Islet of Langerhans (tissue), 1 donor: ENCODE measurements around the gene POC1A.
"Not testable (repeated sequence)": the region's sequence is repeated elsewhere in the genome, so short reads cannot be mapped to it uniquely, and the experiment has no call there.

ENCODE experiments used
- FAIRE-seq: peaks from one replicate; lab custom pipeline; 2011; peaks lifted over from hg19 to GRCh38; lab: Jason Lieb, UNC

The POC1A gene

DNA sequence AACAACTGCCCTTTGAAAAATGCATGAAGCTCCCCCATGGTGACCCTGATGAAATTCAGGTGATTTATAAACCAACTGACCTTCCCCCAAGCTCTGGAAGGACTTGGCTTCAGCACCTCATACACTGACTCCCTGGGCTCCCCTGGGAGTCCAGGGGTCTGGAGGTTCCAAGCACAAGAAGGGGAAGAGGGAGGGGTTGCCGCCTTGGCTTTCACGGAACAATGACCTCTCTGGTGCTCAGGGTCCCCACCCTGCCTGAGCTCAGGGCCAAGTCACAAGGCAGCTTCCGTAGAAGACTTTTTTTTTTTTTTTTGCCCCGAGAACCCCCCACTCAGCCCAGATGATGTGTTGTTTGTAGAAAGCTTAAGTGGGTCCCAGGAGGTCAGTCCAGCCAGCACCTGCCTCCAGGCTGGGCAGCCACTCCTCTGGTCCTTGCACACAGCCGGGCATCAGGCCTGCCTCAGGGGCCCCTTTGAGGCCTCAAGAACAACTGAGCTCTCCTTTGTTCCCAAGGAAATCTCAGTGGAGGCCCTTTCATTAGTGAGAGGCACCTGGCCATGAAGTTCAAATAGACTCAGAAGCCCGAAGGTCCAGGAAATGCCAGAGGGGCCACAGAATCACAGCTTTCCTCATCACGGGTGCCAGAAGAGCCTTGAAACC is 29.7 kb upstream of the POC1A start:
- no peak for FAIRE-seq

DNA sequence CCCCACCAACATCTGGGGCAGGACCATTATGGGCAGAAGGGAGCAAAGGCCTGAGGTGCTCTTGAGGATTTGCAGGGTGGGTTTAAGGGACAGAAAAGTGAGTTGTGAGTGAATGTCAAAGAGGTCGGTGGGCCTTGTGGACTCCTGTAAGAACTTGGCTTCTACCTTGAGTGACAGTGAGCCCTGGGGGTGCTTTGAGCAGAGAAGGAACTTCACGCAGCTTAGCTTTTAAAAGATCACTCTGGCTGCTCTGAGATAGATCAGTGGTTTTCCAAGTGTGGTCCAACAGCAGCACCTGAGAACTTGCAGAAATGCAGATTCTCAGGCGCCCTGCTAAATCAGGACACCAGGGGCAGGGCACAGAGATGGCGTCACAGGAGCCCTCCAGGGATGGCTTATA is 28.5 kb upstream of the POC1A start:
- FAIRE-seq: no peak

- FAIRE-seq: no peak
Observed at GRCh38 chr3:52182196-52182595, 28.0 kb upstream of the POC1A start.

- FAIRE-seq: no peak
Observed at GRCh38 chr3:52181543-52181942, 27.3 kb upstream of the POC1A start.

DNA sequence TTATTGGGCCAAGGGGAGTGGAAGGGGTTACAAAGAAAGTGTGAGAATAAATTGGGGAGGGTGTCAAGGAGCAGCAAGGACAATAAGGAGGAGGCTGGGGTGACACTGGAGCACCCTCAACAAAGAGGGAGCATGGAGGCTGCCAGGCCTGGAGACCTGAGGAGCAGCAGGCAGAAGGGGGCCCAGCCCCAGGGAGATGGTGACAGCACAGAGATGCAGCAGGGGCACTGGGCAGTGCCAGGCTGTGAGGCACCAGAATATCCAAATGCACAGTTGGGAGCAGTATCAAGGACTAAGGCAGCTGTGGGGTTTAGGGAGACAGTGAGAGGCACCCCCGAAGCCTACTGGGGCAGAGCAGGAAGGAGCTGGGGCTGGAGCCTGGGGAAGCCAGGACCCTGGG is 24.3 kb upstream of the POC1A start:
- FAIRE-seq: no peak

DNA sequence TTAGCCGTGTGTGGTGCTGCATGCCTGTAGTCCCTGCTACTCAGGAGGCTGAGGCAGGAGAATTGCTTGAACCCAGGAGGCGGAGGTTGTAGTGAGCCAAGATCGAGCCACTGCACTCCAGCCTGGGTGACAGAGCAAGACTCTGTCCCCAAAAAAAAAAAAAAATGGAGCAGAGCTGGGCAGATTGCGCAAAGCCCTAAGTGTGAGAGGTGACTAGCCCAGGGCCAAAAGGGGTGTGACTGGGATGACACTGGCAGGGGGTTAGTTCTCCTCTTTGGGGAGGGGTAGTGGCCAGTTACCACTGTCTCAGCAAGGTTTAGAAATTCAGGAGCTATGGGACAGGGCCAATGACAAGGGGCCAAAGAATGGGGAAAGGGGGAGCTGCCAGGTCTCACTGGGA is 23.9 kb upstream of the POC1A start:
- FAIRE-seq: not testable (repeated sequence)

DNA sequence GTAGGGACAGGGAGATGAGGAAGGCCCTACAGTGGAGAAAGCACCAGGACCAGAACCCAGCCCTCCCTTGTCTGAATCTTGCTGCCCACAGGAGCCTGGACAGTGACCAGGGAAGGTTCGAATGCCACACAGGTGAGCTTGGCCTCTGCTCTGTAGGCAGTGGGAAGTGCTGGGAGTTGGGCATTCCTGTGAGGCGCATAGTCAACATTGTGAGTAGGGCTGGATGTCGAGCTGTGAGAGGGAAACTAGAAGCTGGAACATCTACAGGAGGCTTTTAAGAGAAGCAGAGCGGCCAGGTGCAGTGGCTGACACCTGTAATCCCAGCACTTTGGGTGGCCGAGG is 23.4 kb upstream of the POC1A start:
- no peak for FAIRE-seq

DNA sequence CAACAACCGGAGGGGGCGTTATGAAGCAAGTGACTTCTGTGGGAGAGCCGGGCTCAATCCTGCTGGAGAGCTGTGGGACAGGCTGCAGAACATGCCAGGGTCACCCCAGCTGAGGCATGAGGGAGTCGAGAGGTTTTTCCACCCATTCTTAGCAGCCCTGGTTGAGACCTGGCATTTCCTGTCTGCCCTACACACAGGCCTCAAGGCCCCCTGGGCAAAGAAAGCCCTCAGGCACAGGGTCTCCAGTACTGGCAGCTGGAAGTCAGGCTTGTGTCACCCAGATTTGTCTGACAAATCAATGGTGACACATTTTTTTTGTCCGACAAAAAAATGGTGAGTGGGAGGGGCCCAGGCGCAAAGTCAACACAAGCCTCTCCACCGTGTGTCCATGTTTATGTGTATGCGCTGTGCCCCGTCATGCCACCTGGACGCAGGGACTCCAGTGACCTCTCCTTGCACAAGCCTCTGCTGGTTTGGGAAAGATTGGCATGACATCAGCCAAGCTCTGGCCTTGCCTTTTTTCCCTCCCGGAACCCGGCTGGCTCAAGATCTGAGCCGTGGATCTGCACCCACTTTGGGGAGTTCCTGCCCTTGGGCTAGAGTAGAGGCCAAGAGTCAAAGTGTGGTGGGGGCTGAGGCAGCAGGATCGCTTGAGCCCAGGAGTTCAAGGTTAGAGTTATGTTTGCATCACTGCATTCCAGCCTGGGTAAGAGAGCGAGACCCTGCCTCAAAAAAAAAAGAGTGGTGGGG is 22.9 kb upstream of the POC1A start:
- FAIRE-seq: no peak

DNA sequence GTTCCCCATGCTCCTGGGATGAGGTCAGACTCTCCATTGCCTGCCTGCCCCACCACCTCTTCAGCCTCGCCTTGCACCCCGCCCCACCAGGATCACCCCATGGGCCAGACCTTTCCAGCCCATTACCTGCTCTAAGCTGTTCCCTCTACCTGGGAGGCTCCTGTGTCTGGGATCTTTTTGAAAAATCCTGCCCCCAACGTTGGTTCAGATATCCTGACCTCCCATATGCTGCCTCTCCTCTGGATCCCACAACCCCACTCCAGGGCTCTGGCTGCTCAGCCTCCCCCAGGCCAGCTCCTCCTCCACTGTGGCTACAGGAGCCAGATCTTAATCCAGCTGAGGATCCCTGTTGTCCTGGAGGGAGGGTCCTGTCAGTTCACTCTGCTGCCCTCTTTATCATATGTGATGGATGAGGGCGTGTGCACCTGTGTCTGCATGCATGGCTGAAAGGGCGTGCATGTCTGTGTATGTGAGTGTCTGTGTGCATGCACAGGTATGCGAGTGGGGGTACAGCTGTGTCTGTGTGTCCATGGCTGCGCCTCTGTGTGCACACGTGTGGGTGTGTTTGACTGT is 22.0 kb upstream of the POC1A start:
- no peak for FAIRE-seq

- no peak for FAIRE-seq
Observed at GRCh38 chr3:52175416-52176179, 21.4 kb upstream of the POC1A start.

DNA sequence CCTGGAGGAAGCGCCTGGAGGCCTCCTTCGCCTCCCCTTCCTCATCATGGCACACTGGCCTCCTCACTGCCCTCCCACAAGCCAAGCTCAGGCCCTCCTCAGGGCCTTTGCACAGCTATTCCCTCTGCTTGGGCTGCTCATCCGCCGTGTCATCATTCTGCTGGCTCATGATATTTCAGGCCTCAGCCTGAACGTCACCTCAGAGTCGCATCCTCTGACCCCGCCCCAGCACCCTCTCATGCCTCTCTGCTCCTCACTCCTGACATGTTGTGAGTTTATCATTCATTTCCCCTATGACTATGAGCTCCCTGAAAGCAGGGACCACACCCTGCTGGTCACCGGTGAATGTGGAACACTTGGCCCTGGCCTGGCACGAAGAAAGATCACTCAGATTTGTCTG is 20.7 kb upstream of the POC1A start:
- no peak for FAIRE-seq

GRCh38 chr3:52173101-52173500 is 18.9 kb upstream of the POC1A start:
- FAIRE-seq: no peak

DNA sequence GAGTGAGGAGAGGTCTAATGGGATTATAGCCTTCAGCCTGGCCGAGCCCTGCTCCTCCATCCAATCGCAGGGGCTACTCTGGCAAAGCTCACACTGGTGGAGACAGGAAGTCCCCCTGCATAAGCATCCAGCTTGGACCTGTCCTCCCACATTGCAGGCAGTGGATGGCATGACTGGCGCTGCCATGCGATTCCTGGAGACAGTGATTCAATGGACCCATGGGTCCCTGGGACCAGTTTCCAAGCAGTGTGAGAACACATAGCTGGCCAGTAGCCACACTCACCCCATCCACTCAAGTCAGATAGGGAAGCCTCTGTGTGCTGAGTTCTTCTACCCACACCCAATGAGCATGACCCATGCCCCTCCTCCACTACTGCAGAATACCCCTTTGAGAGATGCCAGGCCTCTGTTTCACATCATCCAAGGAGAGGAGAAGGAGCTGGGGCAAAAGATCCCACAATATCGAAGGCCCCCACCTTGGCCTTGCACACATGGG is 18.1 kb upstream of the POC1A start:
- no peak for FAIRE-seq

- no peak for FAIRE-seq
Observed at GRCh38 chr3:52171514-52172261, 17.5 kb upstream of the POC1A start.

GRCh38 chr3:52170217-52170616 is 16.0 kb upstream of the POC1A start:
- FAIRE-seq: not testable (repeated sequence)

- no peak for FAIRE-seq
Observed at GRCh38 chr3:52167240-52167639, 13.0 kb upstream of the POC1A start.

DNA sequence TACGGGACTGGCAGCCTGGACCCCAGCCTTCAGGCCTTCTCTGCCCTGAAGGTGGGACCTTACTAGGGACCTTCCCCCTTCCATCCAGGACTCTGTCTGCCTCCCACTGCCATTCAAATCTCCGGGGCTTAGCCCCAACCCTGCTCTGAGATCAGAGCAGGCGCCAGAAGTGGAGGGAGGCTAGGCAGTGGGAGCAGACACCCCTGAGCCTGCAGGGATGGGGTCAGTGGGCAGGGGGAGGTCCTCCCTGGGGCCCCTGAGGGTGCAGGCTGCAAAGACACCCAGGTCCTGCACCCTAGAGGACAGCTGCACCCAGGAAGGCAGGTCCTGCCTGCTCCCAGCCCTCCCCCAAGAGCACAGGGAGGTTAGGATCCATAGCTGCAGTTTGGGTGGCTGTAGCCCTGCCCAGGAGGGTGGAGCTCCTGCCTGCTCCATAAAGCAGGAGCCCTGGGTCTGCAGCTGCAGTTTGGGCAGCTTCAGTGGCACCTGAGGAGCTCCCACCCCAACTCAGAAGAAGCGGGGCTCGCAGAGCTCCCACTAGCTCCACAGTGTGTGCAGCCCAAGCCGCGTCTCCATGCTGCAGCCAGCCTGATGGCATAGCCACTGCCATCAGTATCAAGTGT is 8.1 kb upstream of the POC1A start:
- FAIRE-seq: no peak

- no peak for FAIRE-seq
Observed at GRCh38 chr3:52159503-52159902, 5.3 kb upstream of the POC1A start.

DNA sequence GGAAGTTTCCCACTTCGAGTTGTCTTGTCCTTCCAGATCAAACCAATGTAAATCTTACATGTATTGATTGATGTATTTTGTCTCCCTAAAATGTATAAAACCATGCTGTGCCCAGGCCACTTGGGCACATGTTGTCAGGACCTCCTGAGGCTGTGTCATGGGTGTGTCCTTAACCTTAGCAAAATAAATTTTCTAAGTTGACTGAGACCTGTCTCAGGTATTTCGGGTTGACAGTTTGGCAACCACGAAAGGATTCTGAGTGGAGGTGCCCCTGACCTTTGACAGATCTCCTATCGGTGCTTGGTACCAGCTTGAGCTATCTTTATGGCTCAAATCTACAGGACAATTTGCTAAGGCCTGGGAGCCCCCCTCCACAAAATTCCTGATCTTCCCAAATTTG is 1.7 kb upstream of the POC1A start:
- no peak for FAIRE-seq

DNA sequence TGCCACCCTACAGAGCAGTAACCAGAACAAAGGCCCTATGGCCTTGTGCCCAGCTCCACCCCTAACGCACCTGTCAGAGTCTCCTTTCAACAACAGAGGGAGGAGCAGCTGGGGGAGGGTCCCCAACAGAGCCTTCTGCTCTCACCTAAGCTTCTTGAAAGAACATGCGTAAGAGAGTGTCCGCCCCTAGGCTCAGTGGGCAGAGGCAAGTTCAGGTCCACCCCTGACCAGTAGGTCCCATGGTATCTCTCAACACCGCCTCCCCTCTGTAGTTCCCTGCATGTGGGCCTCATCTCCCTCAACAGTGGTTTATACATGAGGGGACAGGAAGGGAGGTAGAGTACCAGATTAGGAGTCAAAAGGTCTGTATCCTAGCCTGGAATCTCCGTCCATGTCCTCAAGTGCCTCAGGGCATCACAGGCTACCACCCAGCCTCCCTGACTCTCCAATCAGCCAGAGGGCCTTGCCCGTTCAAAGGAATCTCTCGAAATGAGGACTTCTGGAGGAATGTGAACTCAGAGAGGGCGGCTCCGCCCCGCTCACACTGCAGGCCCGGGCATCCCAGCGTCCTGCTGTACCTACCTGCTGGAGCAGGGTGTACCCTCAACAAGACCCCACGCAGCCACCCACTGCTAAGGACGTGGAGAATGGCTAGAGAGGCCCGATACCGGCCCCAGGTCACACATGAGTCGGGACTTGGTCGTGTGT is 680 bp downstream of the POC1A start:
- no peak for FAIRE-seq

- FAIRE-seq: not testable (repeated sequence)
Observed at GRCh38 chr3:52151991-52152390, 2.2 kb downstream of the POC1A start.
